Measurements from ENCODE around the gene GULP1. TPM values are rescaled to one million over a fixed set of nuclear protein-coding genes. Genes with fewer than 3 reads are reported as not detected.
"Not testable (repeated sequence)": the region's sequence is repeated elsewhere in the genome, so short reads cannot be mapped to it uniquely, and the experiment has no call there.

The GULP1 gene
- total RNA-seq, 1 donor from 2014 or later = 1.2 TPM

DNA sequence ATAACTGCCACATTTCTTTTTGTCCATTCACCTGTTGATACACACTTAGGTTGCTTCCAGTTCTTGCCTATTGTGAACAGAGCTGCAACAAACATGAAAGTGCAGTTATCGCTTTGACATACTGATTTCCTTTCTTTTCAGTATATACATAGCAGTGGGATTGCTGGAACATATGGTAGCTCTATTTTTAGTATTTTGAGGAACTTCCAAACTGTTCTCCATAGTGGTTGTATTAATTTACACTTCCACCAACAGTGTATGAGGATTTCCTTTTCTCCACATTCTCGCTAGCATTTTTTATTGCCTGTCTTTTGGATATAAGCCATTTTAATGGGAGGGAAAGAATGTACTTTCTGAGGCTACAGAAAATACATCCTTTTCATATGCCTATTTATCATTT is 167.4 kb downstream of the GULP1 start:
- ATAC-seq (no peak), DNase-seq (ENCODE audit: low spot score) (no peak)

DNA sequence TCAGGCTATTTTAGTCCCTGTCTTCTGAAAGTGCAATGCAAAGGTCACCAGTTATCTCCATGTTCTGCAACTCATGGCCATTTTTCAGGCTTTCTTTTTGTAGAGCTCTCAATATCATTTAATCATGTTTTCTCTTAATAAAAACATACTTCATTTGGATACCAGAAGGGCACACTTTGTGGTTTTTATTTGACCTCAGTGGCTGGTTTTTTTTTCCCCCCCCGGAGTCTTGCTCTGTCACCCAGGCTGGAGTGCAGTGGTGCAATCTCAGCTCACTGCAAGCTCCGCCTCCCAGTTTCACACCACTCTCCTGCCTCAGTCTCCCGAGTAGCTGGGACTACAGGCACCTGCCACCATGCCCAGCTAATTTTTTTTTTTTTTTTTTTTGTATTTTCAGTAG is 174.4 kb downstream of the GULP1 start:
- ATAC-seq = not testable (repeated sequence)

DNA sequence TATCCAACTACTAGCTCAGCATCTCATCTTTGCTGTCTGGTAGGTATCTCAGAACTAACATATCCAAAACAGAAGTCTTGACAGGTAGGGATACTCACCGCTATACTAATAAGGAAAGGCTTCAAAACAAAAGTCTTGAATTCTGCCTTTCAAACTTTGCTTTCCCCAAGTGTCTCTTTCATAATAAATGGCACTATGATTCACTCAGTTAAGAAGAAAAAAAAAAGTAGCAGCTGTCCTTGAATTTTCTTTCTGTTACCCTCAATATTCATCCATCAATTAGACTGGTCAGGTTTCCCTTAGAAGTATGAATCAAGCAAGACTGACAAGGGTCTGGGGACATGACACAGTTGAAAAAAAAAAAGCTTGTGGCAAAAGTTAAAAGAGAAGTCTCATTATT is 175.1 kb downstream of the GULP1 start:
- DNase-seq (ENCODE audit: low spot score) (no peak), ATAC-seq (no peak)

More for the DNA sequence above, 174.4 kb downstream of the GULP1 start:
- not testable (repeated sequence) for DNase-seq (ENCODE audit: low spot score)

DNA sequence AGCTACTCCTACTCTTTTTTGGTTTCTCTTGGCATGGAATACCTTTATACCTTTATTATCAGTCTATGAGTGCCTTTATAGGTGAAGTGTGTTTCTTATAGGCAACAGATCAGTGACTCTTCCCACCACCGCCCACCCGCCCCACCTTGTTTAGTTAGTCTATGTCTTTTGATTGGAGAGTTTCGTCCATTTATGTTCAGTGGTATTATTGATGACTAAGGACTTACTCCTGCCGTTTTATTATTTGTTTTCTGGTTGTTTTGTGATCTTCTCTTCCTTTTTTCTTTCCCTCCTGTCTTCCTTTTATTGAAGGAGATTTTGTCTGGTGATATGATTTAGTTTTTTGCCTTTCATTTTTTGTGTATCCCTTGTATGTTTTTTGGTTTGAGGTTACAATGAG is 179.5 kb downstream of the GULP1 start:
- no peak for ATAC-seq
- DNase-seq (ENCODE audit: low spot score) = no peak

DNA sequence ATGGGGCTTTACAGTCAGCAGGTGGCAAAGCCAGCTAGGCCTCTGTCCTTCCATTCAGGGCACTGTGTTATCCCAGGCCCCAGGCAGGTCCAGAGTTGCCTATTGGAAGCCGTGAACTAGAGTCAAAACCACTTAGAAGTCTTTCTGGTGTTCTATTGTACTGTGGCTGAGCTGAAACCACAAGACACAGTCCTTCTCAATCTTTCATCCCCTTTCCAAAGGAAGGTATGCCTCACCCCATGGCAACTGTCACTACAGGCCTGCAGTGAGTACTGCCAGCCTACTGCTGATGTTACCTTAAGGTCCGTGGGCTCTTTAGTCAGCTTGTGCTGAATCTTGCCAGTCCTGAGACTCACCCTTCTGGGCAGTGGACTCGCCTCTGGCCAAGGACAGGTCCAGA is 181.6 kb downstream of the GULP1 start:
- no peak for DNase-seq (ENCODE audit: low spot score)
- ATAC-seq = no peak

DNA sequence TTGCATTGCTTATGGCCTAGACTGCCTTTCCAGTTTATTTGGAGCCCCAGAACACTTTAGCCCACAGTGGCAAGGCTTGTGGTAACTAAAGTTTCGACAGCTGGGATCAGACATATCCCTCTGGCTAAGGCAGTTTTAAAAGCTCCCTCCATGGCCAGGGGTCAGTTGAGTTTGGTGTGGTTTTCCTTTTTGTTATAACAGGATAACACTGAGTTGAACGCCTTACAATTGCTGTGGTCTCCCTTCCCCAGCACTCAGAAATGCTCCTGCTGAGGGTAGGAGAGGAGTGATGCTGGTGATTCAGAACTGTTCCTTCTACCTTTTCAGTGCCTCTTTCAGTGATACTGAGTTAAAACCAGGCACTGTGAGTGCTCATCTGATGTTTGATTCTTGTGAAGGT is 182.6 kb downstream of the GULP1 start:
- ATAC-seq (no peak), DNase-seq (ENCODE audit: low spot score) (no peak)

DNA sequence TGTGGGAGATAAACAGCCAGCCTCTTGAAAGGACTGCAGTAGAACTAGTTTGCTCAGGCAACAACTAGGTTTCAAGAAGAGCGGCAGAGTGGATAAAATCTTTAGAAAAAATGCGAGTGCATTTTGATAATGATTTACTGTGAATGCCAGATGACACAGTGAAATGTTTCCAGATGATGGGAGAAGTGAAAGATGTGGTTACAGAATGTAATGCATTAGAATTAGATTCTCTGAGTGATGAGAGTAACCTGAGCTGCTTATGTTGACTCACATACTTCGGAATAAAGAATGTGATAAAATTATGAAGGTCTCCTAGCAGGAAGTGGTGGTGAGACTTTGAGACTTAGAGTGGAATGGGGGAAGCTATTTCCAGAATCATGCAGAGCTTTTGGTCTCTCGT is 184.3 kb downstream of the GULP1 start:
- no peak for ATAC-seq

DNA sequence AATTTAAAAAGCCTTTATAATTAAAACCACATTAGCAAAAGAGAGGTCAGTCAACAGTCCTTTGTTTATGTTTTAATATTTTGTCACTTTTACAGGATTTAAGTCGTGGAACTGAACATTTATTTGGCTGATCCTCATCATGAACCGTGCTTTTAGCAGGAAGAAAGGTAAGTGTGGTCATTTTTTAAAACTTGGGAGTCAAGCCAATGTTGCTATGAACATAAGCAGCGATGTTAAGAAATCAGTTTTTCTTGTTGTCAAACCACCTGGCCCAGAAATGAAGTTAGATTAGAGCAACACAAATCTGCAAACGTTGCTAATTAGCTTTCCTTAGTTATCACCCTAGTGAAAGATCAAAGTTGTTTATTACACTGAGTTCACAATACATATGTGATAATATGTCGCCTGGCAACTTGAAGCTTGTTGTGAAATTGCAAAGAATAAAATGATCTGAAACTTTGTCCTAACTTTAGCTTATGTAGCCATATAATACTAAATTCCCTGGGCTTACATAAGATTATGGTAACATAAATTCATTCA is 186.0 kb downstream of the GULP1 start:
- DNase-seq (ENCODE audit: low spot score) (no peak), ATAC-seq (no peak)

More for the DNA sequence above, 184.3 kb downstream of the GULP1 start:
- no peak for DNase-seq (ENCODE audit: low spot score)

DNA sequence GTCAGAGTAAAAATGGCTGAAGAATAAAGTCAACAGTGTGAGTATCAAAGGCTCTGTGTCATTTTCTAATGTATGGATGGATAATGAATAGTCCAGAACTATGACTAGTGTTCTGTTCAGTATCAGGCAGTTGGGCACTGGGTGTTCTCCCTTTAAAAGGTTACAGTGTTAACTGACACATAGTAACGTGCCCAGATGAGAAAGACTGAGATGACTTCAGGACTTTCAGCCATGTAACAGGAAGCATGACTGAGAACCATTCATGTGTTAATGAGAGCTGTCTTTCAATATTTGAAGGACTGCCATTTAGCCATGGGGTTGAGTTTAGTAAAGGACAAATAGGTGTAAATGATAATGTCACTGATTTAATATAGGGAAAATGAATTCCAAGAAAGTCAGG is 187.1 kb downstream of the GULP1 start:
- no peak for DNase-seq (ENCODE audit: low spot score)
- ATAC-seq = no peak

DNA sequence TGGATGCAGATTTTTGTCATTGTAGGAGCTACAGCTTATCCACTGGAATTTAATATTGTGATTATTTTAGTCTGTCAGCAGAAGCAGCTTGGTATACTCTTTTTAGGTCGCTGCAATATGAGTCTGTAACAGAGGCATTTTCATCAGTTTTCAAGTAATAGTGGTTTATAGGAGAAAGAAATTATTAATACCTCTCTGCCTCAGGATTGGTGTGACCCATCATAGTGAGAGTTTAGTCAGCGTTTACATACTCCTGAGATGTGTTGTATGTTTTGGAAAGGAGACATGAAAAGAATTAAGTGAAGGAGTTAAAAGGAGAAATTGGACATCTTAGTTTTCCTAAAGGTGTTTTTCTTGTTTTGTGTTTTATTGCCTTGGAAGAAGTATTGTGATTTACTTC is 189.8 kb downstream of the GULP1 start:
- ATAC-seq = no peak
- DNase-seq (ENCODE audit: low spot score) = no peak

DNA sequence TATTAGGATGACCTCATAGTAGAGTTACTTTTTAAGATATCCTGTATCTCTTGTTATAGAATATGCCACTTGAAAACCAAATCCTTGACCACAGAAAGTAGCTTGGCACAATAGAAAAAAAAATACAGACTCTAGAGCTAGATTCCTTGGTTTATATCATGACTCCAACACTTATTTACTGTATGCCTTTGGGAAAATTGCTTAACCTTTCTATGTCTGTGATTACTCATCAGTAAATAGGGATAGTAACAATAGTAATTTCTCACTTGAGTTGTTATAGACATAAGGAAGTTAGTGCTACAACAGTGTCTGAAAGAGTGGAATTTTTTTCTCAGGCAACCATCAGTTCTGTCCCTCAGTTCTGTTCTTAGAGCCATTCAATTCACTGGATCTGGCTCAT is 193.8 kb downstream of the GULP1 start:
- DNase-seq (ENCODE audit: low spot score) (no peak), ATAC-seq (no peak)

DNA sequence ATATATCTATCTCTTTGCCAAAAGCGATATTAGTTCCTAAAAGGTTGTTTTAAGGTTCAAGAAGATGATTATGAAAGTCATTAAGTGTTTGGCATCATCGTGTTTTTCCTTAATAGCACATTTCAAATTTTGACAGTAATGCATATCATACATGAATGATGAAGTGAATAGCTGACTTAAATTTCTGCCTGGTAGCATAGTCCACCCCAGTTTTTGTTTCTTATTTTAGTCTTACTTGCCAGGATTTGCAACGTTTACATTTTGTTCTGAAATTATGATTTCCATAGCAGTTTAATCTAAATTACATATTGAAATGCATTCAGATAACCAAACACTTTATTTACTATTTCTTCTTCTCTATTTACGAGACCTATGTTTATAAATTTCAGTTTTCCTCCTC is 201.1 kb downstream of the GULP1 start:
- no peak for DNase-seq (ENCODE audit: low spot score)

DNA sequence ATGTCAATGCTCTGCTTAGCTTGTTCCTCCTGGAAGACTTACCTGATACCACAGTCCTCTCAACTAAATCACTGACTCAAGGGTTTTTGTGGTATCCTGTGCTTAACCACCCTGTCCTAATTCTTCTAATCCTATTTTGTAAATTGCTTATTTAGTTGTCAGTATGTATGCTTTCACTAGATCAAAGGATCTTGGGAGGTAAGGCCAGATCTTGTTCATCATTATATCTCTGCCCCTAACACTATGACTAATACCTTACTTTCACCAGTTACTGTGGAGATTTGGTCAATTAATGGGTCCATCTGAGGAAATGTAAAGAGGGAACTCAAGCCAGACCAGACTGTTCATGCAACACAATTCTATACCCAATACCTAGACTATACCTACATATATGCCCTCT is 203.2 kb downstream of the GULP1 start:
- DNase-seq (ENCODE audit: low spot score) = no peak
- ATAC-seq = no peak

More for the DNA sequence above, 201.1 kb downstream of the GULP1 start:
- ATAC-seq = no peak

DNA sequence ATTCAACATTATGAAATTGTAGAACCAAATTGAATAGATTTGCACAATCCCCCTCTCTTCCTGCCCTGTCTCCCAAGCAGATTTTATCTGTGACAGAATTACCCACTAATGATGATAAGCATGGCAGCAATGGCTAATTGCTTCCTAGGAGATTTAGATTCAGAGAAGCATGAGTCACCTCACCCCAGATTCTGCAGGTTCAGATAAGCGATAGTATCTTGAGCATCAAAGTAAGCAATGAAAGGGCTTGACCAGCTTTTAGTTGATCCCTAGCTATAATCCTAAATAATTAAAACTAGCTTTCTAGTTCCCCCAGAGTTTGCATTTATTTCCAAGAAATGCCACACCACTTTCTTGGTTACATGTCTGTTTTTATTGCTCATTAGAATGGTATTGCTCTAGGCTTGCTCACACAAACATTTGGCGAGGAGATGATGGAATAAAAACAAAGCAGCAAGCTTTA is 204.3 kb downstream of the GULP1 start:
- DNase-seq (ENCODE audit: low spot score) (no peak), ATAC-seq (no peak)

DNA sequence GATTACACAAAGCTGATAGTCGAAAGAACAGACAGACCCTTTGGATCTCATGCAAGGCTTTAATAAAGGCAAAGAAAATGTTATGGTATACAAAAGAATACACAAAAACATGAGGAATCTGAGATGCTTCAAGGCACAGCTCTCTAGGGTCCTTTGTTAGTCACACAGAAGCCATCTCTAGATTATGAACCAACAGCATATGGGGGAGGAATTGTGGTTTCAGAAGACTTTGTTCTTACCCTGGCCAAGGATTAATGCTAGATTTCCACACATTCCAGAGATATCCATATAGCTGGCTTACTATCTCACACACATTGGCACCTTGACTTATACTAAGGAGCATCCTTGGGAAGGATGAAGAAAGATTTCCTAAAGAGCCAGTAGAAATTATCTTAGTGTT is 206.1 kb downstream of the GULP1 start:
- no peak for ATAC-seq
- DNase-seq (ENCODE audit: low spot score) = no peak

DNA sequence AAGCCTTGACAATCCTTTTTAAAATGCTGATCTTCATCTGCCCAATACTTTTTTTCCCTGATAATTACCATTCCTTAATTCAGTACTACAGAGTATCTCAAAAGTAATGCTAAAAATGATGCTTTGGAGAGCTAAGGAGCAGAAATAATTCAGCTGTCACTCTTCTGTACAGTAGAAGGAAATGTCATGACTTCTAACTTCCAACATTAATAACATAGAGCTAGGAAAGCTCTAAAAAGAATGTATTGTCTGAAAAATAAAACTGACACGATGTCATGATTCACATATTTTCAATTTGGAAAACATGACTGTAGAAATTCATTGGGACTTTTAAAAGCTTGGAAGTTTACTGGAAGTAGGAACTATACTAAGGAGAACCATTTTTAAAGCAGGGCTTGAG is 212.3 kb downstream of the GULP1 start:
- no peak for DNase-seq (ENCODE audit: low spot score)
- no peak for ATAC-seq

DNA sequence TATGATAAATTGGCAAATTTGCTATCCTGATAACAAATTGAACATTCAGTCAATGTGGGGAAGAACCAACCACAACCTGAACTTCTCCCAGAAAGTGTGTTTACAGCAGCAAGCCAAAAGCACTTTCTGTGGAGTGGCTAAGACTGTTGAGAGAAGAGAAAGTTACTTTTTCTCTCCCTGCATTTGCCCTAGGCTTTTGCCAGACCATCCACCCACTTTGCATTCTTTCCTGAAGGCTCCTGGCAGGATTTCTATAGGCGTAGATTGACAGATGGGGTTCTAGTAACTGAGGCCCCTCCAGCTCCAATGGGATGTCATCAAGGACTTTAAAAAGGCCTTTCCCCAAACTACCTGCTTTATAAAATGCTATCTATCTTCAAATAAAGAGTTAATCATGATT is 215.2 kb downstream of the GULP1 start:
- ATAC-seq (no peak), DNase-seq (ENCODE audit: low spot score) (no peak)

DNA sequence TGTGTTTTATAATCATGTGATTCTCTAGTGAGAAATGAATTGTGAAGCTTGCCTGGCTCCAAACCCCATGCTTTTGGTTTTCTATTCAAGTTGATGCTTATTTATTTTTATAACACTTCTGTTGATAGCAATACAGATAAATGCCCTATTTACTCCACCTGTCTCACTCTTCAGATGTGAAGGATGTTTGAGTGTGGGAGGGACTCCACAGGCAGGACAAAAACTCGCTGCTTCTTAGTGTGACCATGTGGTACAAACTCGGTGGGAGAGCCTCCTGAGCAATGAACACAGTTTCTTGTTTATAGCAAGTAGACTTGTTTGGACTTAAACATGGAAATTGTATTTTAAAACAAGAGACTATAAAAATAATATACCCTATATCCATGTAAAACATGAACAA is 219.7 kb downstream of the GULP1 start:
- no peak for ATAC-seq

DNA sequence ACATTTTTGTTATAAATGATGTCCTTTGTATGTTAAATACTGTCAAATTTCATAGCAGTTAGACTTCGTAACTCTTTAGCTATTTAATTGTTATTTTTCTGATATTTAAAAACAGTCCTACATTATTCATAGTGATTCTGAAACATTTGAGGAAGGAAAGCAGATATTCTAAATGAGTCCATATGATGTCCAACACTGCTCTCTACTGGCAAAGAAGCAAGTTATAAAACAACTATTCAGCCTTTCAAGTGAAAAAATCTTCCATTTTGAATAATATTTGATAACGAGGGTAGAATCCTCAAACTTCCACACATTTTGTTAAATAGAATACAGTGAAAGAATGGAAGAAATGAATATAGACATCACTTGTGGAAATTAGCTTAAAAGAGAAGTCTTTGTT is 220.8 kb downstream of the GULP1 start:
- ATAC-seq = peak; percentile 69
- DNase-seq (ENCODE audit: low spot score) = no peak

More for the DNA sequence above, 219.7 kb downstream of the GULP1 start:
- DNase-seq (ENCODE audit: low spot score) = no peak

DNA sequence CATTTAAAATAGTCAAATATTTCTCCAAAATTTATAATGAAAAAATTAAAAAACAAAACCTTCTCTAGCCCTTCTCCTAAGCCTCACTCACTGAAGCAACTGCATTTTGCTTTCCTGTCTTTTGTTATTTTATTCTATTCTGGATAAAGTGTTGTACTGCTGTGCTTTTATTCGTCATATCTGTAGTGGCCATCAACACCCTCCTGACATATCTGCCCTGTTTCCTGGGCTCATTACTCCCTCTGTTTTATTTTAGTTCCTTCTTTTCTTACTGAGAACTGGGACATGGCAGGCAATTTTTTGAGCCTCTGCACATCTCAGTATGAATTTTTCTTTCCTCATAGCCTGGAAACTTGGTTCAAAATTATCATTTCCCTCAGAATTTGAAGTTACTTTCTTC is 224.2 kb downstream of the GULP1 start:
- no peak for ATAC-seq

DNA sequence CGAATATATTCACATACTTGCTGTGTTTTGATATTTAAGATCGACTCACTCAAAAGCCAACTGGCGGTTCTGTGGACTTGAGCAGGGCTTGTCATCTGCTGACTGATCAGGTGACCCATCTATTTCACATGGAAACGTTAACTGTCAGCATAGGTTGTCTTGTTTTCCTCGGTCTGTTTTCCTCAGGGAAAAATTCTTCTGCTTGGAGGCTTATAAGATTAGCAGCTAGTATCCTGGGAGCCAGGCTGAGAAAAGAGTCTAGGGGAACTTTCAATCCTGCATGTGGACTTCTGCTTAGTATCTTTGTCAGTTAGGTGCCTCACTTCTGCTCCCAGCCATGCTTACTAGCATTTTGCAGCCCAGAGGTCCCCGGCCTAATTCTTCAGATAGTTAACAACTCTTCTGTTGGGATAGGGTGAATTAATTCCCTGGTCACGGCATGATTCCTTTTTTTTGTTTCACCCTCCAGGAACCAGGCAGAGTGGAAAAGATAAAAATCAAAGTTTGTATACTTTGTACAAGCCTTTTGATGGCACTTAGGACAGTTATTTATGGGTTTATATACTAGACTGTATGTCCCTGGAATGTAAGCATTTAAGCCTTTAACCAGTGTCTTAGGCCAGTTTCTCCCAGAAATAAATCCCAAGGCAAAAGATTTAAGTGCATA is 226.0 kb downstream of the GULP1 start:
- ATAC-seq (no peak), DNase-seq (ENCODE audit: low spot score) (no peak)

More for the DNA sequence above, 224.2 kb downstream of the GULP1 start:
- DNase-seq (ENCODE audit: low spot score) = no peak

DNA sequence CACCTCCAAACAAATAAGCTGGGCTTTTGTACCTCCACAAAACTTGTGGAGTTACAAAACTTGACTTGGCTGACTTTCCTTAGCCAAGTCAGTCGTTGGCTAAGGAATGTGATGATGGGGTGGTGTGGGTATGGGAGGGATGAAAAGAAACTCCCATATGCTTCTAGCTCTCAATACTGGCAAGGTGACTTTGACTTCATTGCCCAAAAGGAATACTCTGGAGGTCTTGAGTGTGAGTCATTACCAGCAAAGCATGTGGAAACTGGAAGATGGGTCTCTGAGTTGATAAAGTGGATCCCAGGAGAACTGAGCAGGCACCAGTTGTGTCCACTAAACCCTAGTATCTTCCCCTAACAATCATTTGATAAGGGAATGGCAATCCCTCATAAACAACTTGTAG is 226.7 kb downstream of the GULP1 start:
- no peak for ATAC-seq
- no peak for DNase-seq (ENCODE audit: low spot score)

DNA sequence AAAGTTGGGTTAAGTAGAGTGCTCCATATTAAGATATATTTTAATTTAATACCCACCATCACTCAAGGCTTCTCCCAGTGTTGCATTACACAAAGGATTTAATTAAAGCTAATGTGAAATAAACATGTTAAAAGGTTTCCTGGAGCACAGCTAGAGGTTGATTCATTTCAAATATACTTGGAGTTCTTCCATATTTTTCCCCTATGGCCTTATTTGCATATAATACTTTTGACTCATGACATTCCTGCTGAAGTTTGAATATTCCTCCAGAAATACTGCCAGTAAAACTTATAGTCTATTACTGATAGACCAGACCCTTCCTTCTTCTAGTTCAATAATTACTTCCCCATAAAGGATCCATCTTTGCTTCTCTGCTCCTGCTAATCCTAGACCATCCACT is 227.5 kb downstream of the GULP1 start:
- DNase-seq (ENCODE audit: low spot score) (no peak), ATAC-seq (no peak)

Measured in left lobe of liver (tissue), 2 donors.